ENCODE measurements around the gene UBL3. TPM values are rescaled to one million over a fixed set of nuclear protein-coding genes. Genes with fewer than 3 reads are reported as not detected.

Gene UBL3
- total and polyA plus RNA-seq, 2 of the 8 experiments (the other 6 are each of a cell fraction or from before 2014, with no cell fraction given), result 5.3 to 16.1 TPM

- WGBS, 2 experiments (ENCODE audit: extremely low coverage in 1 of 2, insufficient coverage in 1 of 2, insufficient read length in 1 of 2, insufficient replicate concordance in 2 of 2, low coverage in 1 of 2, low lambda C conversion rate in 2 of 2, missing lambda C conversion rate in 1 of 2), result 79% methylated on average over 4 of the region's 4 CpGs; no CpG with 5 or more reads in 1 of the 2 experiments
- no peak for FAIRE-seq
- H3K23ac ChIP-seq (ENCODE audit: insufficient read length), result no peak overlapping the region
These were observed 9.6 kb upstream of the UBL3 start for GRCh38 chr13:29859971-29860370.

More at GRCh38 chr13:29859971-29860370, 9.6 kb upstream of the UBL3 start:
- H4K8ac ChIP-seq (ENCODE audit: extremely low read depth, insufficient read depth, low read length), result no peak overlapping the region
- no peak overlapping the region for H3K18ac ChIP-seq (ENCODE audit: extremely low read depth, low read length)
- H3K14ac ChIP-seq (ENCODE audit: insufficient read length), result no peak overlapping the region
- no peaks in the 10 kb centered on the region for H3K9me3 ChIP-seq (ENCODE audit: insufficient read depth in 2 of 2, low read depth in 1 of 2, low read length in 1 of 2)
- H4K5ac ChIP-seq (ENCODE audit: insufficient read length, low read depth, low read length), result no peak overlapping the region
- no peaks in the 10 kb centered on the region for H3K27me3 ChIP-seq (replicated peaks in 1 of 4; ENCODE audit: control insufficient read depth in 3 of 4, extremely low read depth in 1 of 4, insufficient read depth in 3 of 4, low read length in 3 of 4)
- ChIA-PET POLR2A (ENCODE audit: partially characterized antibody) (no interaction called here), CTCF (ENCODE audit: partially characterized antibody) (no interaction called here)
- DNase-seq (ENCODE audit: low read depth in 1 of 2, low spot score in 2 of 2), result no peak
- no peaks in the 10 kb centered on the region for H3K79me1 ChIP-seq (ENCODE audit: low read depth, low read length)
- H2BK20ac ChIP-seq (ENCODE audit: low read length), result no peak overlapping the region
- H2AK5ac ChIP-seq (ENCODE audit: low read depth, low read length), result no peak overlapping the region
- H3K79me2 ChIP-seq (ENCODE audit: control insufficient read depth in 1 of 2, insufficient read depth in 2 of 2, low read length in 2 of 2), result no peaks in the 10 kb centered on the region
- no peaks in the 10 kb centered on the region; the same call in 1 of the 2 replicates for H3K23me2 ChIP-seq (ENCODE audit: low read depth, low read length)
- no peak overlapping the region for H3K9ac ChIP-seq (replicated peaks in 1 of 4; ENCODE audit: extremely low read depth in 1 of 4, low read depth in 3 of 4, low read length in 3 of 4)
- H2BK12ac ChIP-seq (ENCODE audit: low read depth, low read length), result no peak overlapping the region
- H3K36me3 ChIP-seq (ENCODE audit: control insufficient read depth in 2 of 4, insufficient read depth in 4 of 4, low read length in 3 of 4), result no peaks in the 10 kb centered on the region
- H4K20me1 ChIP-seq (replicated peaks in 1 of 2; ENCODE audit: control insufficient read depth in 1 of 2, insufficient read depth in 2 of 2, low read length in 2 of 2), result no peaks in the 10 kb centered on the region
- no peak overlapping the region for H2BK15ac ChIP-seq (ENCODE audit: low read length)
- no peak overlapping the region for H2BK5ac ChIP-seq (ENCODE audit: low read depth, low read length)
- H3K4me1 ChIP-seq (replicated peaks in 1 of 4; ENCODE audit: control insufficient read depth in 3 of 4, insufficient read depth in 4 of 4, low read length in 3 of 4), result no peaks in the 10 kb centered on the region
- H3K4me2 ChIP-seq (ENCODE audit: insufficient read depth in 1 of 2, low read depth in 2 of 2, low read length in 2 of 2), result no peak overlapping the region
- no peak overlapping the region for H3K4me3 ChIP-seq (ENCODE audit: extremely low read depth in 1 of 4, insufficient read depth in 2 of 4, low read depth in 3 of 4, low read length in 4 of 4)
- H4K91ac ChIP-seq (replicated peaks; ENCODE audit: insufficient read length, low read length), result no peak overlapping the region
- TF ChIP-seq SRF (IDR thresholded peaks at IDR 0.05; ENCODE audit: low read depth, low read length) (no peak), CHD2 (IDR thresholded peaks at IDR 0.05; ENCODE audit: low read length) (no peak)
- H3K27ac ChIP-seq (ENCODE audit: low read depth, low read length), result no peak overlapping the region
- no peak overlapping the region for H3K56ac ChIP-seq (replicated peaks; ENCODE audit: insufficient read length, low read depth, low read length)
- no peak overlapping the region for H2BK120ac ChIP-seq (replicated peaks; ENCODE audit: low read depth, low read length)
- no peak overlapping the region for H2AFZ ChIP-seq (ENCODE audit: low read length)
- H3K4ac ChIP-seq (replicated peaks; ENCODE audit: insufficient read length, low read depth, low read length), result no peak overlapping the region
